ENCODE results near the gene IGSF23. TPM values are rescaled to one million over a fixed set of nuclear protein-coding genes. Genes with fewer than 3 reads are reported as not detected.

The IGSF23 gene
- total RNA-seq, 1 experiment from 2014 or later, result not detected

DNA sequence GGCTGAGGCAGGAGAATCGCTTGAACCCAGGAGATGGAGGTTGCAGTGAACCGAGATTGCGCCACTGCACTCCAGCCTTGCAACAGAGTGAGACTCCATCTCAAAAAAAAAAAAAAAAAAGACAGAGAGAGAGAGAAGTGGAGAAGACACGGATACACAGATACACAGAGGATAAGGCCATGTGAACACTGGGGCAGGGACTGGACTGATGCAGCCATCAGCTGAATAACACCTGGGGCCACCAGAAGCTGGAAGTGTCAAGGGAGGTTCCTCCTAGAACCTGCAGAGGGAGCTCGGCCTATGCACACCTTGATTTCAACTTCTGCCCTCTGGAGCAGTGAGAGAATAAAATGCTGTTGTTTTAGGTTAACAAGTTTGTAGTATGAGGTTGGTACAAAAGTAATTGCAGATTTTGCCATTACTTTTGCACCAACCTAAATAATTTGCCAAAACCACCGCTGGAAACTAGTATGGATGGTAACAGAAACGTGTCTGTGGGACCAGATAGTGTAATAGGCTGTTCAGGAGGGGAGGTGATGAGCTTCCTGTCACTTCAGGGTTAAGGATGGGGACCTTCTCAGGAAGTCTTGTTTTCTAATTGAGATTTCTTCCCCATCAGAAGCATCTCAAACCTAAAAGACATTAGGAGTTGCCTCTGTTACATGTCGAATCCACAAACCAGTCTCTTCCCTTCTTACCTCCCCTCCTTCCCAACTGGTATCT, 36.4 kb upstream of the IGSF23 start:
- Histone ChIP-seq H3K18ac (ENCODE audit: insufficient read length, low read depth, low read length) (no peak overlapping the region), H4K20me1 (ENCODE audit: control insufficient read depth, insufficient read depth, insufficient read length) (no peaks in the 10 kb centered on the region), H3K9ac (ENCODE audit: extremely low read depth, insufficient read length, low read length) (no peak overlapping the region), H2BK5ac (ENCODE audit: insufficient read length, low read length) (no peak overlapping the region), H2AK5ac (ENCODE audit: insufficient read length, low read length) (no peak overlapping the region), H3K4me1 (ENCODE audit: insufficient read depth, low read length) (no peaks in the 10 kb centered on the region), H3K23me2 (ENCODE audit: insufficient read length, low read depth, low read length, poor library complexity, severe bottlenecking) (no peaks in the 10 kb centered on the region), H3K23ac (ENCODE audit: insufficient read length, low read depth, low read length) (no peak overlapping the region), H4K91ac (ENCODE audit: insufficient read length, low read depth, low read length) (no peak overlapping the region), H3K79me1 (ENCODE audit: insufficient read depth, low read depth, low read length, poor library complexity, severe bottlenecking) (no peaks in the 10 kb centered on the region), H2BK15ac (ENCODE audit: low read depth, low read length) (no peak overlapping the region), H2BK12ac (ENCODE audit: insufficient read length, low read depth, low read length) (no peak overlapping the region), H3K4me2 (ENCODE audit: insufficient read depth, insufficient read length, low read length) (no peak overlapping the region), H3K14ac (ENCODE audit: insufficient read depth, low read length) (no peak overlapping the region), H3K9me3 (ENCODE audit: control insufficient read depth, low read depth, low read length) (no peaks in the 10 kb centered on the region), H4K8ac (replicated peaks; ENCODE audit: insufficient read length, low read depth, low read length) (no peak overlapping the region), H2BK20ac (ENCODE audit: low read depth, low read length, poor library complexity, severe bottlenecking) (no peak overlapping the region), H3K4ac (ENCODE audit: low read depth, low read length) (no peak overlapping the region), H2AFZ (ENCODE audit: low read length) (no peak overlapping the region), H3K27ac (ENCODE audit: insufficient read length, low read depth, low read length) (no peak overlapping the region), H2BK120ac (ENCODE audit: low read depth, low read length, poor library complexity, severe bottlenecking) (no peak overlapping the region), H3K79me2 (ENCODE audit: insufficient read depth, low read length) (no peaks in the 10 kb centered on the region), H3K27me3 (ENCODE audit: insufficient read depth, low read length) (no peaks in the 10 kb centered on the region), H3T11ph (ENCODE audit: low read length) (no peak overlapping the region), H3K56ac (ENCODE audit: insufficient read length, low read depth, low read length) (no peak overlapping the region), H4K5ac (ENCODE audit: insufficient read length, low read depth, low read length) (no peak overlapping the region)
- no CpG with 5 or more reads among the region's 8 CpGs for WGBS (ENCODE audit: extremely low coverage, insufficient read length, low lambda C conversion rate)
- Mint-ChIP-seq H3K4me3 (no peak overlapping the region), H3K4me1 (peaks cover 0 to 13% of the 10 kb centered on the region in 2 experiments; a peak in 2 of 4 replicates), H3K27me3 (ENCODE audit: low read depth) (peaks cover 7% of the 10 kb centered on the region), H3K9me3 (no peaks in the 10 kb centered on the region), H3K27ac (no peak overlapping the region), H3K36me3 (ENCODE audit: insufficient read depth in 1 of 3, low read depth in 3 of 3) (no peaks in the 10 kb centered on the region)
- TF ChIP-seq, protein P1, sequence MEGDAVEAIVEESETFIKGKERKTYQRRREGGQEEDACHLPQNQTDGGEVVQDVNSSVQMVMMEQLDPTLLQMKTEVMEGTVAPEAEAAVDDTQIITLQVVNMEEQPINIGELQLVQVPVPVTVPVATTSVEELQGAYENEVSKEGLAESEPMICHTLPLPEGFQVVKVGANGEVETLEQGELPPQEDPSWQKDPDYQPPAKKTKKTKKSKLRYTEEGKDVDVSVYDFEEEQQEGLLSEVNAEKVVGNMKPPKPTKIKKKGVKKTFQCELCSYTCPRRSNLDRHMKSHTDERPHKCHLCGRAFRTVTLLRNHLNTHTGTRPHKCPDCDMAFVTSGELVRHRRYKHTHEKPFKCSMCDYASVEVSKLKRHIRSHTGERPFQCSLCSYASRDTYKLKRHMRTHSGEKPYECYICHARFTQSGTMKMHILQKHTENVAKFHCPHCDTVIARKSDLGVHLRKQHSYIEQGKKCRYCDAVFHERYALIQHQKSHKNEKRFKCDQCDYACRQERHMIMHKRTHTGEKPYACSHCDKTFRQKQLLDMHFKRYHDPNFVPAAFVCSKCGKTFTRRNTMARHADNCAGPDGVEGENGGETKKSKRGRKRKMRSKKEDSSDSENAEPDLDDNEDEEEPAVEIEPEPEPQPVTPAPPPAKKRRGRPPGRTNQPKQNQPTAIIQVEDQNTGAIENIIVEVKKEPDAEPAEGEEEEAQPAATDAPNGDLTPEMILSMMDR (conservative IDR thresholded peaks at IDR 0.05), result peak; percentile 86
- DNase-seq, result peak; percentile 70

Measured in H9 (cell line).